ENCODE results near the gene MATCAP1.

The MATCAP1 gene

GRCh38 chr16:67208154-67208896 lies 24.6 kb upstream of the MATCAP1 start:
- no peak for DNase-seq (ENCODE audit: low read depth in 1 of 2, low spot score in 1 of 2)

- no peak for DNase-seq (ENCODE audit: low read depth in 1 of 2, low spot score in 1 of 2)
Measured at GRCh38 chr16:67207249-67208091, 23.7 kb upstream of the MATCAP1 start.

- DNase-seq (ENCODE audit: low read depth in 1 of 2, low spot score in 1 of 2): no peak
Measured at GRCh38 chr16:67206838-67207248, 23.1 kb upstream of the MATCAP1 start.

- DNase-seq (ENCODE audit: low read depth in 1 of 2, low spot score in 1 of 2): no peak
Measured at GRCh38 chr16:67206129-67206837, 22.5 kb upstream of the MATCAP1 start.

- DNase-seq (ENCODE audit: low read depth in 1 of 2, low spot score in 1 of 2): no peak
Measured at GRCh38 chr16:67204076-67204475, 20.3 kb upstream of the MATCAP1 start.

GRCh38 chr16:67202956-67203493 lies 19.3 kb upstream of the MATCAP1 start:
- no peak for DNase-seq (ENCODE audit: low read depth in 1 of 2, low spot score in 1 of 2)

GRCh38 chr16:67202426-67202825 lies 18.7 kb upstream of the MATCAP1 start:
- no peak for DNase-seq (ENCODE audit: low read depth in 1 of 2, low spot score in 1 of 2)

GRCh38 chr16:67201411-67202345 lies 17.9 kb upstream of the MATCAP1 start:
- DNase-seq (ENCODE audit: low read depth in 1 of 2, low spot score in 1 of 2): no peak

- DNase-seq (ENCODE audit: low read depth in 1 of 2, low spot score in 1 of 2): no peak
Measured at GRCh38 chr16:67200491-67200890, 16.7 kb upstream of the MATCAP1 start.

GRCh38 chr16:67199808-67200198 lies 16.0 kb upstream of the MATCAP1 start:
- DNase-seq (ENCODE audit: low read depth in 1 of 2, low spot score in 1 of 2): no peak

- DNase-seq (ENCODE audit: low read depth in 1 of 2, low spot score in 1 of 2): no peak
Measured at GRCh38 chr16:67199011-67199807, 15.4 kb upstream of the MATCAP1 start, which contains the start of gene ELMO3. Gene ELMO3 (plus strand): TSS chr16:67199131. CDS start chr16:67199327, 196 bp downstream.

- no peak for DNase-seq (ENCODE audit: low read depth in 1 of 2, low spot score in 1 of 2)
Measured at GRCh38 chr16:67198238-67198734, 14.5 kb upstream of the MATCAP1 start.

GRCh38 chr16:67197704-67198103 lies 13.9 kb upstream of the MATCAP1 start:
- no peak for DNase-seq (ENCODE audit: low read depth in 1 of 2, low spot score in 1 of 2)

GRCh38 chr16:67196881-67197280 lies 13.1 kb upstream of the MATCAP1 start:
- no peak for DNase-seq (ENCODE audit: low read depth in 1 of 2, low spot score in 1 of 2)

- no peak for DNase-seq (ENCODE audit: low read depth in 1 of 2, low spot score in 1 of 2)
Measured at GRCh38 chr16:67195676-67196075, 11.9 kb upstream of the MATCAP1 start.

GRCh38 chr16:67194260-67194659 lies 10.5 kb upstream of the MATCAP1 start:
- no peak for DNase-seq (ENCODE audit: low read depth in 1 of 2, low spot score in 1 of 2)

GRCh38 chr16:67193536-67193935 lies 9.8 kb upstream of the MATCAP1 start:
- DNase-seq (ENCODE audit: low read depth in 1 of 2, low spot score in 1 of 2): no peak

- no peak for DNase-seq (ENCODE audit: low read depth in 1 of 2, low spot score in 1 of 2)
Measured at GRCh38 chr16:67192781-67193361, 9.1 kb upstream of the MATCAP1 start.
